GM18873 (cell line): ENCODE results near the gene MZB1.

ENCODE experiments used
- ATAC-seq: cut with Tn5 transposase; IDR thresholded peaks from one replicate; pipeline ENCODE4 v1.9.1; 2021; ENCODE audit warnings: mild to moderate bottlenecking, moderate library complexity, moderate number of reproducible peaks; ENCODE audit not compliant: unreplicated experiment, low FRiP score

The MZB1 gene

DNA sequence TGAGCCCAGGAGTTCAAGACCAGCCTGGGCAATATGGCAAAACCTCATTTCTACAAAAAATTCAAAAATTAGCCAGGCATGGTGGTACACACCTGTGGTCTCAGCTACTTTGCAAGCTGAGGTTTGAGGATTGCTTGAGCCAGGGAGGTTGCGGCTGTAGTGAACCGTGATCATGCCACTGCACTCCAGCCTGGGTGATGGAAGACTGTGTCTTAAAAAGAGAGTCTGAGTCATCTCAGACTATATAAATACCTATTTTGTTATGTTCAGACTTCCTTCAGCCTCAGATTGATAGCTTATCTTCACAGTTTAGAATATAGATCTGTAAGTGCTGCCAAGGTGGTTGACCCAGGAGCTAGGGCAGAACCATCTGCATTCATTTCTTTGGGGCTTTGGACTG is 49.7 kb downstream of the MZB1 start:
- ATAC-seq, result no peak
